ENCODE measurements around the gene CFAP299. TPM values are rescaled to one million over a fixed set of nuclear protein-coding genes. Genes with fewer than 3 reads are reported as not detected.

CFAP299 gene
- polyA plus RNA-seq, 3 donors, result 0.04 TPM; not detected in 2

DNA sequence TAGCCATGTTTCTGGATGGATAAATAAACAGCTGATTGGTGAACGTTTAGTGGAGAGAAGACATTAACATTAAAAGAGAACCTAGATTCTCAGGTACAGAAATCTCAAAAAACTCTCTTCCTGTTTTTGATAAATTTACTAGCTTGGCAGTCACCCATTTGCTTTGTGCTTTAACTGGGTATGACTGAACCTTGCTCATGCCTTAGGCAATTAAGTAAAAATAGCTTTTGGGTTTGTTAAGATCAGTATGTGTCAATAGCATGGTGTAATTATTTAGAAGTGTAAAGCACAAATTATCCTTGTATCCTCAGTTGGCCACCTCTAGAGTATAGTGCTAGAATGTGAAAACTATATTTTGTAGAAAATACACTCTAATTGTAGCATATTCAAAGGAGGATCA lies 200.0 kb downstream of the CFAP299 start:
- no peak overlapping the region for H3K27ac ChIP-seq (ENCODE audit: low read depth, low read length)
- WGBS, 3 donors, result 23 to 40% (median 24%) methylated on average over 1 of the region's 1 CpG

DNA sequence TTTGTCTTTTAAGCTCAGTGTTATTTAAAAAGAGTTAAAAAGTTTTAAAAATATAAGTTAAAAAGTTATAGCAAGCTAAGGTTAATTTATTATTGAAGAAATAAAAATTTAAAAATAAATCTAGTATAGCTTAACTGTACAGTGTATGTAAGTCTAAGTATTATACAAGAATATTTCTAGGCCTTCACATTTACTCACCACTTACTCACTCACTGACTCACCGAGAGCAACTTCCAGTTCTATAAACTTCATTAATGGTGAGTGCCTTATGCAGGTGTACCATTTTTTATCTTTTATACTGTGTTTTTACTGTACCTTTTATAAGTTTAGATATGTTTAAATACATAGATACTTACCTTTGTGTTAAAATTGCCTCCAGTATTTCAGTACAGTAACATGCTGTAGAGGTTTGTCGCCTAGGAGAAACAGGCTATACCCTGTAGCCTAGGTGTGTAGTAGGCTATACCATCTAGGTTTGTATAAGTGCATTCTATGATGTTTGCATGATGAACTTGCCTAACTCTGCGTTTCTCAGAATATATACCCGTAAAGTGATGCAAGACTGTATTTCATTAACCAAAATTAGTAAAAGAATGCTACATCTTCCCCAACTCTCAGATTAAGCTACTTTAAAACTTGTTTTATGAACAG lies 202.9 kb downstream of the CFAP299 start:
- WGBS, 3 donors, result 89 to 95% (median 95%) methylated on average over 4 of the region's 4 CpGs
- no peak overlapping the region for H3K27ac ChIP-seq (ENCODE audit: low read depth, low read length)

DNA sequence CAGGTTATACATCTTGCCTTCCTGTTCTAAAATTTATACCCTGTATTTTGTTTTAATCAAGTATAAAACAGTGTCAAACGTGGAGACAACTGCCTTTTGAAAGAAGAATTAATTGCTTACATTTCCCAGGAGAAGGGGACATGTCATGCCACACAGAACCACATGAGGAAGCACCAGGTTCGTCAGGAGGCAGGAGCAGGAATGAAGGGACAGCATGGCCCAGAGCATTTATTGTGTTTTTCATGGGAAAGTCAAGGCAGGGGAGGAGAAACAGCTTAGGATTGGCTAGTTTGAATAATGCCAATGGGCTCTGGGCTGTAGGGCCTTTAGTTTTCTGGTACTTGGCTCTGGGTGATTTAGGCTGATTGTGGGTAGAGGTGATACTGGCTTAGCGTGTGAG lies 203.7 kb downstream of the CFAP299 start:
- WGBS, 3 donors, result 59 to 77% (median 75%) methylated on average over 3 of the region's 3 CpGs
- H3K27ac ChIP-seq (ENCODE audit: low read depth, low read length), result no peak overlapping the region

DNA sequence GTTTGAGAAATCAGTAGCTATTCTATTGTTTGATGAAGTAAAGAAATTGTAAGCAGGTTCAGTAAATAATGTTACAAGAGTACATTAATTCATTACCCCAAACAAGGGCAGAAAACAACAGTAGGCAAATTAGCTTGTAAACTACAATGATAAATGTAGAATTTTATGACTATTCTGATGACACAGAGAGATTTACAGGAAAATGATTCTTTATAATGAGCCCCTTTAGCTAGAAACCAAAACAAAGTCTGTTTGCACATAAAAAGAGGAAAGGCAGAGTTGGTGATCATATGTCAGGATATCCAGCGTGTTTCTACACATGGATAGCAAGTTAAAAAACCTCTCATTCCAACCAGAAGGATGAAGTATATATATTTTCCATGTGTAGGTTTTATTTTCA lies 204.8 kb downstream of the CFAP299 start:
- WGBS, 3 donors, result 54 to 77% (median 69%) methylated on average over 1 of the region's 1 CpG

DNA sequence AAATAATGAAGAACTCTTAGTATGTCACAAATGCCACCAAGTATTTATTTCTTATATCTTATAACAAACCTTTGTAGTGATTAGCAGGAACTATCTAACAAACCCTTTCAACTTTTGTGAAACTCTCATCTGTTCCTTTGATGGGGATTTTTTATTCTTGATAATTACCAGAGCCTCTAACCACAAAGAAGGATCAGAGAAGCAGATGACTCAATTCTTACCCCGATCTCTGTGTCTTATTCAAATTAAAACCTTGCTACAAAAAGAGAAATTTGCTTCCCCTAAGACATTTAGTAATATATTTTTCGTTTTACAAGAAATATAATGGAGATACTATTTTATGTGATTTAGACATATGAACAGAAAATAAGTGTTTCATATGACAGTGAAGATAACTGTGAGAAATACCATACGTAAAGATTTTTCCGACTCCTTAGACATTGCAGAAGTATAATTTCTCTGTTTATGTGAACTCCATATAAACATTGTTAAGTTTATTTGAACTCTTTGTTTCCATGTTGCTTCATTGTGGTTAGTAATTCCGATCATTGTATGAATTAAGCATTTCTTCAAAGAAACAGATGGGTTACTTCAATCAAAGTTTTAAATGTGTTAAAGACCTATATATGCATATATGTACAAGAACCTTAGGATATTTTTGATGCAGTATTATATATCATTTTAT lies 205.4 kb downstream of the CFAP299 start:
- WGBS, 3 donors, result 63 to 69% (median 68%) methylated on average over 5 of the region's 5 CpGs
- no peak overlapping the region for H3K27ac ChIP-seq (ENCODE audit: low read depth, low read length)

More for the DNA sequence above, 204.8 kb downstream of the CFAP299 start:
- no peak overlapping the region for H3K27ac ChIP-seq (ENCODE audit: low read depth, low read length)

DNA sequence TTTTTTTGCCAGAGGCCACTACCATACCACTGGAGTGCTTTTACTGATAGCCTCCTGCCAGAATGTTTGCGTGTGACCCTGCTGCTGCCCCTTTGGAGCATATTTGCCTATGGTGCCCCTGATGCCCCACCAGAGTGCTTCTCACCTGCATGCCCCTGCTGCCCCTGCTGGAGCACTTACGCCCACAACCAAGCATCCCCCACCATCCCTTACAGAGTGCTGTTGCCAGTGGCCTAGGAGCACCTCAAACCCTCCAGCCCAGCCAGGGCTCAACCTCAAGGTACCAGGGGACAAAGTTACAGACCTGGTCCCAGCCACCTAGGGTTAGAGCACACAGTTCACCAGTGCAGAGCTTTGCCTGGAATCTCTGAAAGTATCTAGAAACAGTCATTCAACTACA lies 207.2 kb downstream of the CFAP299 start:
- WGBS, 3 donors, result 85 to 97% (median 97%) methylated on average over 2 of the region's 2 CpGs

DNA sequence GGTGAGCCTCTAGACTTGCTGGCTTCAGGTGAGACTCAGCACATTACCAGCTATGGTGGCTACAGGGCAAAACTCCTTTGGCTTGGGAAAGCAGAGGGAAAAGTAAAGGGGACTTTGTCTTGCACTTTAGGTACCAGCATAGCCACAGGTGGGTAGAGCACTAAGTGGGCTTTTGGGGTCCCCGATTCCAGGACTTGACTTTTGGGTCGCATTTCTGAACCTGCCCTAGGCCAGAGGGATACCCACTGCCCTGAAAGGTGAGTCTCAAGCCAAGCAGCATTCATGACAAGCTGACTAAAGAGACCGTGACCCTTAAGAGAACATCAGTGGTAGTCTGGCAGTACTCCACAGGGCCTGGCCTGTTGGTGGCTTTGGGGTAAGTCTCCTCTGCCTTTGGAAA lies 224.8 kb downstream of the CFAP299 start:
- 77 to 92% (median 91%) methylated on average over 3 of the region's 3 CpGs for WGBS, 3 donors
- no peak overlapping the region for H3K27ac ChIP-seq (ENCODE audit: low read depth, low read length)

More for the DNA sequence above, 207.2 kb downstream of the CFAP299 start:
- no peak overlapping the region for H3K27ac ChIP-seq (ENCODE audit: low read depth, low read length)

DNA sequence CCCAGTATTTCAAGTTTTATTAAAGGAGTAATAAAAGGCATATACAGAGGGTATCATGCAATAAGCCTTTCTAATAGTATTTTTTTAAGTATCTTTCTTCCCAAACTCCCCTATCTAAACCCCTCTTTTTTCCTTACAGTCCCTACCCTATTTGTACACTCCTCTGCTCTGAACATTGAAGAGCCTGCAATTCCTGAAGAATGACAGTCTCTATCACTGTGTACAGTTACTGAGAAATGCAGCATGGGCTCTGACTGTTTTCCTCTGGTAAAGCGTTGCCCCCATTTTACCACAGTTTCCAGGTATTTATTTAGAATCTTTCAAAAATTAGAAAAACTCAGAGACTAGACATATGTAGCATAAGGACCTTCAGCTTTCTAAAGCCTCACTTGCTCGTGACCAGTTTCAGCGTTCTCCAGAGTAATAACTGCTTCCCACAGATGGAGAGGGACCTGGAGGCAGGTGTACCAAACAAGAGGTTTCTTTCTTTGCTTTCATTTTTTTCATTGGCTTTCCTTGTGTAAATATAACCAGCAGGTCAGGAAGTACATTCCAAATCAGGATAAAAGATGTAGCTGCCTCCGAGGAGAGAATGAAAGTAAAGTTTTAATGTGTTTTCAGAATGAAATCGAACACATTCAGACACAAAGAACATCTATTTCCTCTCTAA lies 230.8 kb downstream of the CFAP299 start:
- no peak overlapping the region for H3K27ac ChIP-seq (ENCODE audit: low read depth, low read length)
- 23 to 68% (median 58%) methylated on average over 5 of the region's 5 CpGs for WGBS, 3 donors

DNA sequence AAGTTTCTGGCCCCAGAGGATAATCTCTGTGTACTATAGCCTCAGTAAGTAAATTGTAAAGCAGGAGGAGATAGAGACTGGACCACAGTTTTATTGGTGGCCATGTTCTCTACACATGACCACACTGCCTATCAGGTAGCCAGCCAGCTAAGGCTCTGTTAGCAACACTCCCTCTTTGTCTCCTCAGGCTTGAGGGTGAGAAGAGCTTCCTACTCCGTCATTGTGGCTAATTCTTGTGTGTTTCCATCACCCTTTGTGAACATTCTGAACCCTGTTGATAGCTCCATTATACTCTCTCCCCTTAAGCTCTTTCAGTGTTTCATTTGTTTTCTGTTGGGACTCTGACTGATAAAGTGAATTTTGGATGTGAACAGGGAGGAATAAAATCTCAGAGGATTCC lies 233.4 kb downstream of the CFAP299 start:
- 75 to 91% (median 81%) methylated on average over 1 of the region's 1 CpG for WGBS, 3 donors
- no peak overlapping the region for H3K27ac ChIP-seq (ENCODE audit: low read depth, low read length)

DNA sequence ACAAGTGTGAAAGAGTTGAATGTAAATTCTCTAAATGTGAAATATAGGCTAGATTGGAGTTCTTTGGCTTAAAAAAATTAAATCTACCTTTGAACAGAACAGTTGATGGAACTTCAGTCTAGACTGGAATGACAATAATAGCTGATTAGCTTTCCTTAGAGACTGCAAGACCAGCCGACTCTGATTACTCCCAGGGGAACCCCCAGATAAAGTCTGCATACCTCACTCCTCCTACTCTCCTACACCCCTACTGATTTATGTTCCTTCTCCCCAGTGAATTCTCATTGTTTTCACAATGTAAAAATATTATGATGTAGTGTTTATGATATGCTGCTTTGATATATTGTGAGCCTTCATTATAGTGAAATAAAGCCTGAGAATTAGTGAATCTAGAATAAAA lies 241.3 kb downstream of the CFAP299 start:
- no peak overlapping the region for H3K27ac ChIP-seq (ENCODE audit: low read depth, low read length)
- 22 to 42% (median 35%) methylated on average over 1 of the region's 1 CpG for WGBS, 3 donors

DNA sequence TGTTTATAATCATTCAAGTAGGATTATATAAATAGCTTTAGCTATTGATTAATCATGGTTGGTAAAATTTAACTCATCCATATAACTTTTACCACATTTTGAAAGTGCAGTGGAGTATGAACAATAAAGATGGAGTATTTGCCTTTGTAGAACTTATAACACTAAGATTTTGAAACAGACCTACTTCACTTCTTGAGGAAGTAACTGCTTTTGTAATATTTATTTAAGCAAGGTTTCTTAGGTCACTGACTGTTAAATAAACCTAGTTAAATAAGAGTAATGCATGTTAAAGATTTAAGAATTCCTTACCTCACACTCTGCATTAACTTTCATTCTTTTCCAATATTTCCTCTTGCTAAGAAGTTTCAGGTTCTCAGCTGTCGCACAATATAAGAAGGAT lies 242.5 kb downstream of the CFAP299 start:
- 74 to 85% (median 85%) methylated on average over 1 of the region's 1 CpG for WGBS, 3 donors
- no peak overlapping the region for H3K27ac ChIP-seq (ENCODE audit: low read depth, low read length)

DNA sequence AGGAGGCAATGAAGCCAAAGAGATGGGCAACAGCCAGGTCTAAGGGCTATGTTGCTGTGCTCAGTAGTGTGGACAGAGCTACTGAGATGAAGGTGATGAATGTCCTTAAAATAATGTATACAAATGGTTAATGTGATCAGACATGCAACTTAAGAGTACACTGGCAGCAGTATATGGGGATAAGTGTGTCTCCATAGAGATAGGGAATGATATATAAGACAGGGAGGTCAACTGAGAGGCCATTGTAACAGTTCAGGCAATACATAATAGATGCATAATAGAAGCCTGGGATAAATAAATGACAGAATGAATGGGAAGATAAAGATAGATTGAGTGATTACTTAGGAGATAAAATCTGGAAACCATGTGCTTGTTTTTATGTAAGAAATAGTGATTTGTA lies 250.0 kb downstream of the CFAP299 start:
- no peak overlapping the region for H3K27ac ChIP-seq (ENCODE audit: low read depth, low read length)

DNA sequence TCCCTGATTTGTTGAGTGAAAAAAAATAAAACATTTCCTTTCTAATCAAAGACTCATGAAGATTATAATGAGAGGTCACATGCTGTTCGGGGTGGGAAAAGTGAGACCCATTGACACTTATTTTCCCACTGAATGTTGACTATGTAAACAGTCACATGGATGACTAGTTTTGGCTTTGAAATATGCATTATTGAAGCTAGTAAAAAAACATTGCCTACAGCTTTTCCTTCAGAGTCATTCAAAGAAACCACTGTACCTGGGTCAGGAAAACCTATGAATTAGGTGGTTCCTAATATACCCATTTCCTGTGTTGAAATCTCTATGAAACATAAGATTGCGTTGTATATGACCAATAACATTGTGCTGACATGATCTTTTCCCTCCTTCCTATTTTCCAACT lies 251.2 kb downstream of the CFAP299 start:
- H3K27ac ChIP-seq (ENCODE audit: low read depth, low read length), result no peak overlapping the region
- 63 to 82% (median 79%) methylated on average over 2 of the region's 2 CpGs for WGBS, 3 donors

DNA sequence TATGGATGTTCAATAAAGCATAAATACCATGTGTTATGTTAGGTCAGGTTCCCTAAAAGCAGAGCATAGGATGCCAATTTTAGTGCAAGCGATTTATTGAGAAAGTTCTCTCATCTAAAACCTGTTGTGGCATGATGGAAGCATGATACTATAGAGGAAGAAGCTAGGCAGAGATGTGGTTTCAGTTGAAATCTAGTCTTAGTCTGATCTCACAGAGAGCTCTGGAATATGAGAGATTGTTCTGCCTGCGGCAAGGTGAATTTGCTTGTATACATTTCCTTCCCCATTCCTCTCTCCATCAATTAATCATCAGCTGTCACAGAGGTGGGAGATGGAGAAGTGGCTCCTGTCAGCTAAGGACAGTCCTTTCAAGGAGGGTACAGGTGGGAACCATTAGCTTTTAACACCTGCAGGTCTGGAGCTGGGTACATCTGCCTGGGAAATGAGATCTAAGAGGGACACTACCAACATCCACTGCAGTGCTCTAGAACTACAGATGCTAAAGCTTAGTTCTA lies 252.4 kb downstream of the CFAP299 start:
- 43 to 55% (median 44%) methylated on average over 2 of the region's 2 CpGs for WGBS, 3 donors
- H3K27ac ChIP-seq (ENCODE audit: low read depth, low read length), result no peak overlapping the region

DNA sequence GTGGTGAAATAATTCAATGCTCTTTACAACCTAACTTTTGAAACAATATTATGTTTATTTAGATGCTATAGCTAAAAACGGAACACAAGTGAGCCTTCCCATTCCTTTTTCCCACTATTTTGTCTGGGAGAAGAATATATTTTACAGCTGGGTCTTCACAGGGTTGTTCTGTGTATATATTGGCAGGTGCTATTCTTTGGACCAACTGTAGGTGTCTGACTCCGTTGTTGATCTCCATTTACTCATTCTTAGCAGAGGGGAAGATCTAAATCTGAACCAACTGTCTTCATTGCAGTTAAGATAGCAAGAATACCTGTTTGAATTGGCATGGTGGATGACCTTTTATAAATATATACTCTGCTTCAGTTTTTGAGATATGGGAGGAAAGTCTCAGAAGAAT lies 257.4 kb downstream of the CFAP299 start:
- WGBS, 3 donors, result 41 to 49% (median 42%) methylated on average over 2 of the region's 2 CpGs

DNA sequence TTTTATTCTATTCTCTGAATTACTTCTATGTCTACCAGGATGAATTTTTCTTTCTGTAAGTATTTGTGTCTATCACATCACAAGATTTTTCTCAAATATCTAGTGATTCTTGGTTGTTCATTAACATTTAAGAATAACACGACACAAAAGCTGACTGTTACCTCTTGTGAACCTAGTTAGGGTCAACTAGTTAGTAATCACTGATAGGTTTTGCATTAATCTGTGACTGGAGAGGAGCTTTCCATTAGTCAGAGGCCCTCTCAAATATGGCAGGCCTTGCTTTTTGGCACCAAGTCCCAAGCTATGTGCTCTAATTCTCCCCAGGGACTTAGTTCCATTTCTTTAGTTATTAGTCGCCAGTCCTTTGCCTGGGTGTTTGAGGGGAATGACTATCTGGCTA lies 259.2 kb downstream of the CFAP299 start:
- 66 to 92% (median 88%) methylated on average over 2 of the region's 2 CpGs for WGBS, 3 donors
- H3K27ac ChIP-seq (ENCODE audit: low read depth, low read length), result no peak overlapping the region

More for the DNA sequence above, 257.4 kb downstream of the CFAP299 start:
- no peak overlapping the region for H3K27ac ChIP-seq (ENCODE audit: low read depth, low read length)

DNA sequence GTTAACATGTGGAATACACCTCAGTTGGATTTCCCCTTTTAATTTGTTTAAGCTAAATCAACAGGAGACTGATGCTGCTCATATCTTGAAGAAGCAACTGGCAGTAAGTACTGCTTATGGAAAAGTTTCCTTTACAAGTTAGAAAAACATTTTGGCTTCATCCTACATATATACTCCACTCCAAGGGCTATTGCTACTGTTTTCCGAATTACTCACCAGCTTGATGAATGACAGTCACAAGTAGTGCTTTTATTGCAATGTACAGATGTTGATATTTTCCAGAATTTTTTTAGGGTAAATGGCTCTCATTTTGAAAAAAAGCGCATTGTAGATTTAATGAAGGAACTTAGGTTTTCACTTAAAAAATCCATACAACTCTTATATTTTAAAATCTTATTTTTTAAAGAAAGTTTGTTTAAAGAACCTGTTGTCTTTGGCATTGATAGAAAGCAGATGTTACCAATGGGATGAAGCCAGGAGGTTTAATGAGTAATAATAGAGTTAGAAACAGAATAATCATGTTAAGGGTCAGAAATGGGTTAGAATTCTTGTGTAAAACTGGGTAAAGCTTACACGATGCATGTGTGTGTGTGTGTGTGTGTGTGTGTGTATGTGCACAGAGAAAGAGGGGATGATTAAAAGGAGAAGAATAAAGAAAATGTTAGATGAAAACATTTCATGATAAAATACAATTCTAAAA lies 272.9 kb downstream of the CFAP299 start:
- no peak overlapping the region for H3K27ac ChIP-seq (ENCODE audit: low read depth, low read length)

DNA sequence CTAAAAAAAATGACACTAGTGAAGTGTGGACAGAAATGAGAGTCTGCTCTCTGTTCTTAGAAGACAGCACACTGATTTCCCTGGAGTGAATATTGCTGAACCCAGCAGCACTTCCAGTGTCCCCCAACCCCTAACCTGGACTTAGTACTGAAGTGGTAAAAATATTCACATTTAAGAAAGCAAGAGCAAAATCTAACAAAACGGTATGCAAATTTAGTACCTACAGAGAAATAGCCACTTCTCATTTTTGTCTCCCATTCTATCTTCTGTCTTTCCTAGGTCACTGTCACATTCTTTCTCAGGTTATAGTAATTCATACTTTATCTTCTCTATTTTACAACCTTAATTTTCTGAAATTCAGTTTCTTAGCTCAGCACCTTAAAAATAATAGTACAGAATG lies 274.7 kb downstream of the CFAP299 start:
- no peak overlapping the region for H3K27ac ChIP-seq (ENCODE audit: low read depth, low read length)
- WGBS, 3 donors, result 80 to 95% (median 90%) methylated on average over 1 of the region's 1 CpG

More for the DNA sequence above, 272.9 kb downstream of the CFAP299 start:
- 65 to 73% (median 72%) methylated on average over 3 of the region's 3 CpGs for WGBS, 3 donors

Measured in adipose tissue (tissue), 3 donors.